HG03469 (cell line): ENCODE measurements around the gene PCDHA9.
"Not testable (repeated sequence)": the region's sequence is repeated elsewhere in the genome, so short reads cannot be mapped to it uniquely, and the experiment has no call there.

Source experiments
- ATAC-seq: cut with Tn5 transposase; IDR thresholded peaks from one replicate; pipeline ENCODE4 v1.9.1; 2021; ENCODE audit warnings: mild to moderate bottlenecking, moderate library complexity, moderate number of reproducible peaks; ENCODE audit not compliant: unreplicated experiment

The PCDHA9 gene, protein sequence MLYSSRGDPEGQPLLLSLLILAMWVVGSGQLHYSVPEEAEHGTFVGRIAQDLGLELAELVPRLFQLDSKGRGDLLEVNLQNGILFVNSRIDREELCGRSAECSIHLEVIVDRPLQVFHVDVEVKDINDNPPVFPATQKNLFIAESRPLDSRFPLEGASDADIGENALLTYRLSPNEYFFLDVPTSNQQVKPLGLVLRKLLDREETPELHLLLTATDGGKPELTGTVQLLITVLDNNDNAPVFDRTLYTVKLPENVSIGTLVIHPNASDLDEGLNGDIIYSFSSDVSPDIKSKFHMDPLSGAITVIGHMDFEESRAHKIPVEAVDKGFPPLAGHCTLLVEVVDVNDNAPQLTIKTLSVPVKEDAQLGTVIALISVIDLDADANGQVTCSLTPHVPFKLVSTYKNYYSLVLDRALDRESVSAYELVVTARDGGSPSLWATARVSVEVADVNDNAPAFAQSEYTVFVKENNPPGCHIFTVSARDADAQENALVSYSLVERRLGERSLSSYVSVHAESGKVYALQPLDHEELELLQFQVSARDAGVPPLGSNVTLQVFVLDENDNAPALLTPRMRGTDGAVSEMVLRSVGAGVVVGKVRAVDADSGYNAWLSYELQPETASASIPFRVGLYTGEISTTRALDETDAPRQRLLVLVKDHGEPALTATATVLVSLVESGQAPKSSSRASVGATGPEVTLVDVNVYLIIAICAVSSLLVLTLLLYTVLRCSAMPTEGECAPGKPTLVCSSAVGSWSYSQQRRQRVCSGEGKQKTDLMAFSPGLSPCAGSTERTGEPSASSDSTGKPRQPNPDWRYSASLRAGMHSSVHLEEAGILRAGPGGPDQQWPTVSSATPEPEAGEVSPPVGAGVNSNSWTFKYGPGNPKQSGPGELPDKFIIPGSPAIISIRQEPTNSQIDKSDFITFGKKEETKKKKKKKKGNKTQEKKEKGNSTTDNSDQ

DNA sequence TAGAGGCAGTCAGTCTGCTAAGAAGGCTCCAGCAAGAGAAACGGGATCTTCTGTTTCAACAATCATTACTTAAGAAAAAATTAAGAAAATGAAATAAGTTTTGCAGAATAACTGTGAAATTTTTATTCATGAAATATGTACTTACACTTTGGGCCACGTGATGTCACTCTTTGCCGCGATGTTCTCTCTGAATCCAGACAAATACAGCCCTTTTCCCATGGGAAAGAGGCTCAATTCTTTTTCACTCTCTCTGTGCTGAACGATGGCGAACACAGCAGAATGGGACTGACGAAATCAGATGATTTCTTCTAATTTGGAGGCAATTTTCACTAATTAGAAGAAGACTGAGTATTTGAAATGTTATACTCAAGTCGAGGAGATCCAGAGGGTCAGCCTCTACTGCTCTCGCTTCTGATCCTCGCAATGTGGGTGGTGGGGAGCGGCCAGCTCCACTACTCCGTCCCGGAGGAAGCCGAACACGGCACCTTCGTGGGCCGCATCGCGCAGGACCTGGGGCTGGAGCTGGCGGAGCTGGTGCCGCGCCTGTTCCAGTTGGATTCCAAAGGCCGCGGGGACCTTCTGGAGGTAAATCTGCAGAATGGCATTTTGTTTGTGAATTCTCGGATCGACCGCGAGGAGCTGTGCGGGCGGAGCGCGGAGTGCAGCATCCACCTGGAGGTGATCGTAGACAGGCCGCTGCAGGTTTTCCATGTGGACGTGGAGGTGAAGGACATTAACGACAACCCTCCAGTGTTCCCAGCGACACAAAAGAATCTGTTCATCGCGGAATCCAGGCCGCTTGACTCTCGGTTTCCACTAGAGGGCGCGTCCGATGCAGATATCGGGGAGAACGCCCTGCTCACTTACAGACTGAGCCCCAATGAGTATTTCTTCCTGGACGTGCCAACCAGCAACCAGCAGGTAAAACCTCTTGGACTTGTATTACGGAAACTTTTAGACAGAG is at the start of gene PCDHA9:
TSS of gene PCDHA9 (plus strand) at position 244 of the 964 bp plus-strand sequence. CDS start at position 358, 114 bp downstream.
- ATAC-seq: not testable (repeated sequence)

DNA sequence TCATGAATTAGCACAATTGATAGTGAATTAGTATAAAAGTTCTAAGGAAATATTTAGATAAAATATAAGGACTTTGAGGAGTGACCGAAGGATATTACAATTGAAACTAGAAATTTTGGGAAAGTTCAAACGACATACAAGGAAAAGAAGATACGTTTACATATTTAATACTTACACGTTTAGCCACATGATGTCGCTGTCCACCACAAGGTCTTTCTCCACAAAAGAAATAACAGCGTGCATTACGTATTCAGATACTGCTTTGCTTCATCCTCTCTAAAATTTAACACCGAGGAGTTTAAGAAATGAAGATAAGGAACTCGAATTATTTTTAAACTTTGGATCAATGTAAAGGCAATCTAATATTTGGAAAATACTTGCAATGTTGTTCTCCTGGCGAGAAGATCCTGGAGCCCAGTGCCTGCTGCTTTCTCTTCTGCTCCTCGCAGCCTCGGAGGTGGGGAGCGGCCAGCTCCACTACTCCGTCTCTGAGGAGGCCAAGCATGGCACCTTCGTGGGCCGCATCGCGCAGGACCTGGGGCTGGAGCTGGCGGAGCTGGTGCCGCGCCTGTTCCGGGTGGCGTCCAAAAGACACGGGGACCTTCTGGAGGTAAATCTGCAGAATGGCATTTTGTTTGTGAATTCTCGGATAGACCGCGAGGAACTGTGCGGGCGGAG is 47.2 kb upstream of the PCDHA9 start, which contains the start of gene PCDHA3:
TSS of gene PCDHA3 (plus strand) at position 242 of the 678 bp plus-strand sequence.
- no peak for ATAC-seq

- no peak for ATAC-seq
These were observed 46.7 kb upstream of the PCDHA9 start for GRCh38 chr5:140801494-140801841.

- not testable (repeated sequence) for ATAC-seq
These were observed 45.8 kb upstream of the PCDHA9 start for GRCh38 chr5:140802381-140802780.

GRCh38 chr5:140802781-140803271 is 45.4 kb upstream of the PCDHA9 start:
- ATAC-seq: no peak

- ATAC-seq: no peak
These were observed 41.1 kb upstream of the PCDHA9 start, which contains the start of gene PCDHA4 for GRCh38 chr5:140806834-140807775. PCDHA4 (plus strand) TSS chr5:140807068.

GRCh38 chr5:140808241-140808888 is 39.8 kb upstream of the PCDHA9 start:
- ATAC-seq: not testable (repeated sequence)

- no peak for ATAC-seq
These were observed 39.3 kb upstream of the PCDHA9 start for GRCh38 chr5:140808889-140809291.

- no peak for ATAC-seq
These were observed 26.6 kb upstream of the PCDHA9 start, which contains the start of gene PCDHA5 for GRCh38 chr5:140821375-140822280. PCDHA5 (plus strand) TSS chr5:140821613.

DNA sequence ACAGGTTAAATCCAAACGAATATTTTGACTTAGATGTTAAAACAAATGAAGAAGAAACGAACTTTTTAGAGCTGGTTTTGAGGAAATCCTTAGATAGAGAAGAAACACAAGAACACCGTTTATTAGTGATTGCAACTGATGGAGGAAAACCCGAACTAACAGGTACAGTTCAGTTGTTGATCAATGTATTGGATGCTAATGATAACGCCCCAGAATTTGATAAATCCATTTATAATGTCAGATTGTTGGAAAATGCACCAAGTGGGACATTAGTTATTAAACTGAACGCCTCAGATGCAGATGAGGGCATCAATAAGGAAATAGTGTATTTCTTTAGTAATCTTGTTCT is 25.9 kb upstream of the PCDHA9 start:
- ATAC-seq: no peak

DNA sequence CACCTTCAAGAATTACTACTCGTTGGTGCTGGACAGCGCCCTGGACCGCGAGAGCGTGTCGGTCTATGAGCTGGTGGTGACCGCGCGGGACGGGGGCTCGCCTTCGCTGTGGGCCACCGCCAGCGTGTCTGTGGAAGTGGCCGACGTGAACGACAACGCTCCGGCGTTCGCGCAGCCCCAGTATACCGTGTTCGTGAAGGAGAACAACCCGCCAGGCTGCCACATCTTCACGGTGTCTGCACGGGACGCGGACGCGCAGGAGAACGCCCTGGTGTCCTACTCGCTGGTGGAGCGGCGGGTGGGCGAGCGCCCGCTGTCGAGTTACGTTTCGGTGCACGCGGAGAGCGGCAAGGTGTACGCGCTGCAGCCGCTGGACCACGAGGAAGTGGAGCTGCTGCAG is 25.2 kb upstream of the PCDHA9 start:
- not testable (repeated sequence) for ATAC-seq

GRCh38 chr5:140823475-140823874 is 24.7 kb upstream of the PCDHA9 start:
- ATAC-seq: no peak

DNA sequence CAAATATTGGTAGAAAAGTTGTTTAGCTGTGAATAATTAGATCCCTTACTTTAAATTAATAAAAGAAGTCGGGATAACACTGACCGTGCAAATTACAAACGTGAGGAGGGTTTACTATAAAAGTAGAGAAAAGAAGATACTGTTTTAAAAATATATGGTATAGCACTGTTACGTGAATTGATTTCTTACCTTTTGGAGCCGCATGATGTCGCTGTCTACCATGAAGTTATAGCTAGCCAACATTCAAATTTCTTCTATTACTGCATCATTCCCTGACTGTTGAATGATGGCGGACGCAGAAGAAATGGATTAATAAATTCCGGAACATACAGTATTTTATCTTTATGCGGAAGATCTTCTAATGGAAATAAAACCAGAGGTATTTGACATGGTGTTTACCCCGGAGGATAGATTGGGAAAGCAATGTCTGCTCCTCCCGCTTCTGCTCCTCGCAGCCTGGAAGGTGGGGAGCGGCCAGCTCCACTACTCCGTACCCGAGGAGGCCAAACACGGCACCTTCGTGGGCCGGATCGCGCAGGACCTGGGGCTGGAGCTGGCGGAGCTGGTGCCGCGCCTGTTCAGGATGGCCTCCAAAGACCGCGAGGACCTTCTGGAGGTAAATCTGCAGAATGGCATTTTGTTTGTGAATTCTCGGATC is 20.3 kb upstream of the PCDHA9 start, which contains the start of gene PCDHA6:
TSS of gene PCDHA6 (plus strand) at position 257 of the 658 bp plus-strand sequence. CDS start at position 389, 132 bp downstream.
- no peak for ATAC-seq

GRCh38 chr5:140828362-140828737 is 19.8 kb upstream of the PCDHA9 start:
- no peak for ATAC-seq

DNA sequence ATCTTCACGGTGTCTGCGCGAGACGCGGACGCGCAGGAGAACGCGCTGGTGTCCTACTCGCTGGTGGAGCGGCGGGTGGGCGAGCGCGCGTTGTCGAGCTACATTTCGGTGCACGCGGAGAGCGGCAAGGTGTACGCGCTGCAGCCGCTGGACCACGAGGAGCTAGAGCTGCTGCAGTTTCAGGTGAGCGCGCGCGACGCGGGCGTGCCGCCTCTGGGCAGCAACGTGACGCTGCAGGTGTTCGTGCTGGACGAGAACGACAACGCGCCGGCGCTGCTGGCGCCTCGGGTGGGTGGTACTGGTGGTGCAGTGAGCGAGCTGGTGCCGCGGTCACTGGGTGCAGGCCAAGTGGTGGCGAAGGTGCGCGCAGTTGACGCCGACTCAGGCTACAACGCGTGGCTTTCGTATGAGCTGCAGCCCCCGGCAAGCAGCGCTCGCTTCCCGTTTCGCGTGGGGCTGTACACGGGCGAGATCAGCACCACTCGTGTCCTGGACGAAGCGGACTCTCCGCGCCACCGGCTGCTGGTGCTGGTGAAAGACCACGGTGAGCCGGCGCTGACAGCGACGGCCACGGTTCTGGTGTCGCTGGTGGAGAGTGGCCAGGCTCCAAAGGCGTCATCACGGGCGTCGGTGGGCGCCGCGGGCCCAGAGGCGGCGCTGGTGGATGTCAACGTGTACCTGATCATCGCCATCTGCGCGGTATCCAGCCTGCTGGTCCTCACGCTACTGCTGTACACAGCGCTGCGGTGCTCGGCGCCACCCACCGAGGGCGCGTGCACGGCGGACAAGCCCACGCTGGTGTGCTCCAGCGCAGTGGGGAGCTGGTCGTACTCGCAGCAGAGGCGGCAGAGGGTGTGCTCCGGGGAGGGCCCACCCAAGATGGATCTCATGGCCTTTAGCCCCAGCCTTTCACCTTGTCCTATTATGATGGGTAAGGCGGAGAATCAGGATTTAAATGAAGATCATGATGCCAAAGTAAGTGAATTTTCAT is 18.4 kb upstream of the PCDHA9 start:
- not testable (repeated sequence) for ATAC-seq
